Osteoblast (primary cell): ENCODE data around the gene DYNC2H1. TPM values are rescaled to one million over a fixed set of nuclear protein-coding genes. Genes with fewer than 3 reads are reported as not detected.

Experiments used
- DNase-seq: peaks from one replicate; pipeline ENCODE4 v3.0.0; 2011; ENCODE audit warnings: low spot score, mixed read lengths; ENCODE audit not compliant: insufficient read length; ENCODE audit errors: missing footprints
- H2AFZ ChIP-seq: 2 replicates; pipeline ENCODE4 v1.6.0; 2011; ENCODE audit warnings: mild to moderate bottlenecking, low read length
- H3K27ac ChIP-seq: 2 replicates; pipeline ENCODE4 v1.5.1; 2011; ENCODE audit warnings: mild to moderate bottlenecking, low read depth, low read length, moderate library complexity
- H3K27me3 ChIP-seq: 2 replicates; pipeline ENCODE4 v1.6.0; 2012; ENCODE audit warnings: mild to moderate bottlenecking, control low read depth, inconsistent platforms, low read length, moderate library complexity; ENCODE audit not compliant: insufficient read depth
- H3K36me3 ChIP-seq: 2 replicates; pipeline ENCODE4 v1.5.1; 2011; ENCODE audit warnings: mild to moderate bottlenecking, low read length, control low read depth, moderate library complexity; ENCODE audit not compliant: insufficient read depth
- H3K4me1 ChIP-seq: 2 replicates; pipeline ENCODE4 v1.5.1; 2011; ENCODE audit warnings: mild to moderate bottlenecking, low read length, control low read depth, moderate library complexity; ENCODE audit not compliant: insufficient read depth
- H3K4me2 ChIP-seq: 2 replicates; pipeline ENCODE4 v1.6.0; 2011; ENCODE audit warnings: mild to moderate bottlenecking, low read length; ENCODE audit not compliant: insufficient read depth
- H3K4me3 ChIP-seq: fragments of 200-600 bp; sonication (generic); 3 replicates; pipeline ENCODE4 v1.5.1; 2012; ENCODE audit warnings: mild to moderate bottlenecking, low read length, inconsistent platforms; ENCODE audit not compliant: insufficient read depth
- H3K79me2 ChIP-seq: 2 replicates; pipeline ENCODE4 v1.6.0; 2012; ENCODE audit warnings: mild to moderate bottlenecking, low read length, control low read depth, inconsistent platforms; ENCODE audit not compliant: insufficient read depth
- H3K9me3 ChIP-seq: 2 replicates; pipeline ENCODE4 v1.5.1; 2011; ENCODE audit warnings: low read depth, low read length, control low read depth
- H4K20me1 ChIP-seq: 2 replicates; pipeline ENCODE4 v1.6.0; 2012; ENCODE audit warnings: mild to moderate bottlenecking, low read length, control low read depth; ENCODE audit not compliant: insufficient read depth
- total RNA-seq: library from RNA; depleted of rRNA; stranded (reverse); fragments of >200 nt; gene quantifications from 2 replicates; pipeline ENCODE4 v1.2.3, GENCODE V29; 2012
- TF ChIP-seq, protein P1 (sequence below): IDR thresholded peaks from 2 replicates; pipeline ENCODE4 v1.5.1; 2011; ENCODE audit warnings: mild to moderate bottlenecking, low read depth, low read length, moderate library complexity; ENCODE audit errors: extremely low read depth

DYNC2H1 gene
- total RNA-seq, 1 donor: 82.2 TPM

DNA sequence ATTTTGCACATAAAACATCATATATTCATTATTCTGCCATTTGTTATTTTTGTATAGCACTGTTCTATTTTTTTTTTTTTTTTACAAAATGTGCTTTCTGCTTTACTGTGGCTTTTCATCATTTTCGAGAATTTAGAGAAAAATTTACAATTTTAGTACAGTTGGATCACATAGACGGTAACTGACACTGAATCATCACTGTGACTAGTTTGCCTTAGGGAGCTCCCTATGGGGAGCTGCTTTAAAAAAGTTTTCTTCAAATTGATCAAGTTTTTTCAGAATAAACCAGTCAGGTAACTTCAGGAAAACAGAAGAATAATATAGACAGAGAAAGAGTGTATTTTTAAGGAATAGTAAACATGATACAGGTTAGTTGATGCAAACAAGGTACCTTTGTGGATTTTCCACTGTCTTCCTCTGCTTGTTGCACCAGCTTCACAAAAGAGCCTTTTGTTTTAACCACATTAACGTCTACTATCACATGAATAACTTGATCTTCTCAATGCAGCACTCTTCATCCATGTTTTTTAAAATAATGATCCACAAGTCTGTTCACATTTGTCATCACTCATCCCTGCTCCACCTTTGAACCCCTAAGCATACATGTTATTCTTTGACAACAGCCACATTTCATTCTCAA is 327.0 kb downstream of the DYNC2H1 start:
- H2AFZ ChIP-seq: no peak overlapping the region
- H4K20me1 ChIP-seq: no peaks in the 10 kb centered on the region
- TF ChIP-seq, protein P1, sequence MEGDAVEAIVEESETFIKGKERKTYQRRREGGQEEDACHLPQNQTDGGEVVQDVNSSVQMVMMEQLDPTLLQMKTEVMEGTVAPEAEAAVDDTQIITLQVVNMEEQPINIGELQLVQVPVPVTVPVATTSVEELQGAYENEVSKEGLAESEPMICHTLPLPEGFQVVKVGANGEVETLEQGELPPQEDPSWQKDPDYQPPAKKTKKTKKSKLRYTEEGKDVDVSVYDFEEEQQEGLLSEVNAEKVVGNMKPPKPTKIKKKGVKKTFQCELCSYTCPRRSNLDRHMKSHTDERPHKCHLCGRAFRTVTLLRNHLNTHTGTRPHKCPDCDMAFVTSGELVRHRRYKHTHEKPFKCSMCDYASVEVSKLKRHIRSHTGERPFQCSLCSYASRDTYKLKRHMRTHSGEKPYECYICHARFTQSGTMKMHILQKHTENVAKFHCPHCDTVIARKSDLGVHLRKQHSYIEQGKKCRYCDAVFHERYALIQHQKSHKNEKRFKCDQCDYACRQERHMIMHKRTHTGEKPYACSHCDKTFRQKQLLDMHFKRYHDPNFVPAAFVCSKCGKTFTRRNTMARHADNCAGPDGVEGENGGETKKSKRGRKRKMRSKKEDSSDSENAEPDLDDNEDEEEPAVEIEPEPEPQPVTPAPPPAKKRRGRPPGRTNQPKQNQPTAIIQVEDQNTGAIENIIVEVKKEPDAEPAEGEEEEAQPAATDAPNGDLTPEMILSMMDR: no peak
- no peak overlapping the region for H3K4me3 ChIP-seq
- no peak overlapping the region for H3K4me2 ChIP-seq
- no peak for DNase-seq
- H3K4me1 ChIP-seq: peaks cover 11% of the 10 kb centered on the region
- H3K27ac ChIP-seq: no peak overlapping the region
- H3K79me2 ChIP-seq: no peaks in the 10 kb centered on the region
- H3K36me3 ChIP-seq: no peaks in the 10 kb centered on the region
- H3K27me3 ChIP-seq: no peaks in the 10 kb centered on the region
- H3K9me3 ChIP-seq: no peaks in the 10 kb centered on the region

DNA sequence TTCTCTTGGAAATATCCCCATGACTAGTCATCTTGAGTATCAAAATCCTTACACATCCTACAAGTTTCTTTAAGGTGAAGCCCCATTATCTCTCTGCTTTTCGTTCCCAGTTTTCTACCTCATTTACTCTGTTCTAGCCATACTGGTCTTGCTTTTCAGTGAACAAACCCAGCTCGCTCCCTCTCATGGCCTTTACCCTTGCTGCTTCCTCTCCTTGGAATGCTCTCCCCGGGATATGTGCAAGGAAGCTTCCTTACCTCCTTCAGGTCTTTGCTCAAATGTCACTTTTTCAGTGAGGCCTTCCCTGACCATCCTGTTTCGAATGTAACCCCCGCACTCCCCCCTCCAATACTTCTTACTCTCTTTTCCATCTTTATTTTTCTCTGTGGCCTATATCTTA is 331.8 kb downstream of the DYNC2H1 start:
- H4K20me1 ChIP-seq: no peaks in the 10 kb centered on the region
- no peaks in the 10 kb centered on the region for H3K9me3 ChIP-seq
- no peaks in the 10 kb centered on the region for H3K4me1 ChIP-seq
- no peak for DNase-seq
- no peaks in the 10 kb centered on the region for H3K79me2 ChIP-seq
- no peak overlapping the region for H3K4me2 ChIP-seq
- no peak overlapping the region for H3K4me3 ChIP-seq
- H3K27ac ChIP-seq: no peak overlapping the region
- TF ChIP-seq, protein P1: no peak
- no peak overlapping the region for H2AFZ ChIP-seq
- no peaks in the 10 kb centered on the region for H3K27me3 ChIP-seq
- no peaks in the 10 kb centered on the region for H3K36me3 ChIP-seq

DNA sequence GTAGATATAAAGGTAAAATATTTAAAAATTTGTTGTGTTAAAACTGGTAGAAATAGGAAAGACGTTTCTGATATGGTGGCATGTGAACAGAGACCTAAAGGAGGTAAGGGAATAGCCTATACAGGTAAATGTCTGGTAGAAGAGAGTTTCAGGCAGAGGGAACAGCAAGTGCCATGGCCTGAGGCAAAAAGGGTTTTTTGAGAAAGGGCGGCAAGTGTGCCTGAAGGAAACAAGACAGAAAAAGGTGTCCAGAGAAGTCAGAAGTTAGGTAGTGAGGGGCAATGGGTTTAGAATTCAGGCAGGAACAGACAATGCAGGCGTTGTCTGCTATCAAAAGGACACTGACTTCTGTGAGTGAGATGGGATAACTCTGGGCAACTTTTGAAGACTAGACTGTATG is 339.7 kb downstream of the DYNC2H1 start:
- Histone ChIP-seq H3K9me3 (no peaks in the 10 kb centered on the region), H3K4me1 (no peaks in the 10 kb centered on the region), H3K79me2 (no peaks in the 10 kb centered on the region), H3K4me2 (no peak overlapping the region), H2AFZ (no peak overlapping the region), H3K27me3 (no peaks in the 10 kb centered on the region), H3K36me3 (no peaks in the 10 kb centered on the region), H4K20me1 (no peaks in the 10 kb centered on the region), H3K27ac (no peak overlapping the region), H3K4me3 (no peak overlapping the region)
- DNase-seq: peak; percentile 1
- TF ChIP-seq, protein P1: no peak

DNA sequence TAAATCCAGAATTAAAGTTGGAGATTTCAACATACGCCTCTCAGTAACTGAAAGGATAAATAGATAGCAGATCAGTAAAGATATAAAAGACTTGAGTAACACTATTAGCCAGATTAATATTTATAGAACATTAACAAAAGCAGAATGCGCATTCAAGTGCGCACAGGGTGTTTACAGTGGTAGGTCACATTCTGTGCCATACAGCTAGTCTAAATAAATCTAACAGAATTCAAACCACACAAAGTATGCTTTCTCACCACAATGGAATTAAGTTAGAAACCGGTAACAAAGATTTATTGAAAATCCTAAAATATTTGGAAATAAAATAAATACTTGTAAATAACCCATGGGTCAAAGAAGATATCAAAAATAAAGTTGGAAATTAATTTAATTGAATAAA is 341.0 kb downstream of the DYNC2H1 start:
- DNase-seq: no peak
- TF ChIP-seq, protein P1: no peak
- H2AFZ ChIP-seq: no peak overlapping the region
- no peaks in the 10 kb centered on the region for H3K4me1 ChIP-seq
- H3K4me3 ChIP-seq: no peak overlapping the region
- no peaks in the 10 kb centered on the region for H3K27me3 ChIP-seq
- no peak overlapping the region for H3K27ac ChIP-seq
- H3K9me3 ChIP-seq: no peaks in the 10 kb centered on the region
- H3K79me2 ChIP-seq: no peaks in the 10 kb centered on the region
- no peaks in the 10 kb centered on the region for H4K20me1 ChIP-seq
- H3K4me2 ChIP-seq: no peak overlapping the region
- H3K36me3 ChIP-seq: no peaks in the 10 kb centered on the region
